ENCODE data around the gene MAPK14. TPM values are rescaled to one million over a fixed set of nuclear protein-coding genes. Genes with fewer than 3 reads are reported as not detected.

The MAPK14 gene
- total and polyA plus RNA-seq, 2 of the 4 experiments (the other 2 are of a cell fraction) = 28.4 to 74.4 TPM

GRCh38 chr6:36034441-36034840, 6.8 kb downstream of the MAPK14 start:
- Histone ChIP-seq H3K4me2 (ENCODE audit: low read depth, low read length) (no peak overlapping the region; the same call in 1 of the 2 replicates), H3K56ac (ENCODE audit: extremely low read depth, insufficient read depth, low read length) (no peak overlapping the region), H2BK120ac (ENCODE audit: low read depth, low read length) (no peak overlapping the region), H2BK15ac (ENCODE audit: low read depth, low read length) (no peak overlapping the region), H3K4ac (ENCODE audit: low read depth, low read length) (no peak overlapping the region), H3K9me1 (ENCODE audit: insufficient read depth, low read length) (peaks cover 16% of the 10 kb centered on the region), H3K9ac (ENCODE audit: low read depth, low read length) (no peak overlapping the region), H4K8ac (ENCODE audit: low read depth in 2 of 2, low read length in 2 of 2) (no peak overlapping the region), H3K27ac (ENCODE audit: insufficient read depth, low read length) (no peak overlapping the region), H2AK9ac (replicated peaks; ENCODE audit: low read depth, low read length, poor library complexity) (no peak overlapping the region), H3K14ac (replicated peaks; ENCODE audit: low read depth, low read length) (no peak overlapping the region), H3K79me1 (ENCODE audit: low read depth in 1 of 2, low read length in 2 of 2) (peaks cover 14 to 59% of the 10 kb centered on the region in 2 experiments), H2AK5ac (ENCODE audit: low read depth, low read length) (no peak overlapping the region), H2BK20ac (ENCODE audit: low read depth, low read length) (no peak overlapping the region), H3K4me3 (ENCODE audit: insufficient read depth, low read depth, low read length) (no peak overlapping the region), H4K5ac (ENCODE audit: low read depth, low read length) (no peak overlapping the region), H2AFZ (replicated peaks; ENCODE audit: low read length, poor library complexity) (no peak overlapping the region), H3K23ac (ENCODE audit: low read depth, low read length) (no peak overlapping the region), H3K4me1 (ENCODE audit: control insufficient read depth, insufficient read depth, low read length) (peaks cover 13% of the 10 kb centered on the region), H3K9me3 (ENCODE audit: control insufficient read depth, insufficient read depth, low read length) (no peaks in the 10 kb centered on the region), H4K91ac (ENCODE audit: insufficient read depth, low read depth, low read length) (no peak overlapping the region), H3K18ac (ENCODE audit: low read depth, low read length) (no peak overlapping the region), H3K27me3 (ENCODE audit: control insufficient read depth, insufficient read depth, low read length) (no peaks in the 10 kb centered on the region), H4K20me1 (ENCODE audit: insufficient read depth, low read length) (peaks cover 93% of the 10 kb centered on the region), H3K36me3 (ENCODE audit: control insufficient read depth, insufficient read depth, low read length) (no peaks in the 10 kb centered on the region), H2BK5ac (ENCODE audit: low read depth, low read length, poor library complexity, severe bottlenecking) (no peak overlapping the region)
- intact Hi-C loops (cut with micrococcal nuclease) = no loop called here
- dilution Hi-C loops (cut with HindIII; ENCODE audit: low sequenced_read_pairs, unreplicated experiment) = no loop called here
- no TSS peak for BruUV-seq (replicated peaks)
- ChIA-PET CTCF (no interaction called here), POLR2A (ENCODE audit: unreplicated experiment) (no interaction called here)
- WGBS, 2 experiments (ENCODE audit: extremely low coverage in 2 of 2, insufficient read length in 1 of 2) = 60% methylated on average over 1 of the region's 3 CpGs; no CpG with 5 or more reads in 1 of the 2 experiments
- ATAC-seq (ENCODE audit: low read depth) = no peak
- in situ Hi-C loops (cut with MboI; ENCODE audit: low sequenced_read_pairs) = no loop called here
- TF ChIP-seq, protein P1, sequence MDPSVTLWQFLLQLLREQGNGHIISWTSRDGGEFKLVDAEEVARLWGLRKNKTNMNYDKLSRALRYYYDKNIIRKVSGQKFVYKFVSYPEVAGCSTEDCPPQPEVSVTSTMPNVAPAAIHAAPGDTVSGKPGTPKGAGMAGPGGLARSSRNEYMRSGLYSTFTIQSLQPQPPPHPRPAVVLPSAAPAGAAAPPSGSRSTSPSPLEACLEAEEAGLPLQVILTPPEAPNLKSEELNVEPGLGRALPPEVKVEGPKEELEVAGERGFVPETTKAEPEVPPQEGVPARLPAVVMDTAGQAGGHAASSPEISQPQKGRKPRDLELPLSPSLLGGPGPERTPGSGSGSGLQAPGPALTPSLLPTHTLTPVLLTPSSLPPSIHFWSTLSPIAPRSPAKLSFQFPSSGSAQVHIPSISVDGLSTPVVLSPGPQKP (IDR thresholded peaks at IDR 0.05; ENCODE audit: borderline replicate concordance, low read depth, low read length) = no peak
- TF ChIP-seq BHLHE40 (IDR thresholded peaks at IDR 0.05; ENCODE audit: low read depth, low read length) (no peak), CTCF (conservative IDR thresholded peaks at IDR 0.05; ENCODE audit: low read depth, low read length) (no peak), RCOR1 (IDR thresholded peaks at IDR 0.05; ENCODE audit: insufficient replicate concordance, low read length) (no peak), SMC3 (IDR thresholded peaks at IDR 0.05; ENCODE audit: low read depth, low read length) (no peak), RAD21 (IDR thresholded peaks at IDR 0.05; ENCODE audit: low read length) (no peak), MAZ (IDR thresholded peaks at IDR 0.05; ENCODE audit: borderline replicate concordance, low read depth, low read length) (no peak), MXI1 (IDR thresholded peaks at IDR 0.05; ENCODE audit: borderline replicate concordance, low read depth, low read length) (no peak), FOS (IDR thresholded peaks at IDR 0.05; ENCODE audit: low read depth, low read length) (no peak)
- no peak for DNase-seq
